GM19324 (cell line): ENCODE data around the gene RAB35.

Source experiments
- ATAC-seq: cut with Tn5 transposase; IDR thresholded peaks from one replicate; pipeline ENCODE4 v1.9.1; 2021; ENCODE audit warnings: mild to moderate bottlenecking, moderate library complexity; ENCODE audit not compliant: unreplicated experiment, low FRiP score

RAB35 gene

DNA sequence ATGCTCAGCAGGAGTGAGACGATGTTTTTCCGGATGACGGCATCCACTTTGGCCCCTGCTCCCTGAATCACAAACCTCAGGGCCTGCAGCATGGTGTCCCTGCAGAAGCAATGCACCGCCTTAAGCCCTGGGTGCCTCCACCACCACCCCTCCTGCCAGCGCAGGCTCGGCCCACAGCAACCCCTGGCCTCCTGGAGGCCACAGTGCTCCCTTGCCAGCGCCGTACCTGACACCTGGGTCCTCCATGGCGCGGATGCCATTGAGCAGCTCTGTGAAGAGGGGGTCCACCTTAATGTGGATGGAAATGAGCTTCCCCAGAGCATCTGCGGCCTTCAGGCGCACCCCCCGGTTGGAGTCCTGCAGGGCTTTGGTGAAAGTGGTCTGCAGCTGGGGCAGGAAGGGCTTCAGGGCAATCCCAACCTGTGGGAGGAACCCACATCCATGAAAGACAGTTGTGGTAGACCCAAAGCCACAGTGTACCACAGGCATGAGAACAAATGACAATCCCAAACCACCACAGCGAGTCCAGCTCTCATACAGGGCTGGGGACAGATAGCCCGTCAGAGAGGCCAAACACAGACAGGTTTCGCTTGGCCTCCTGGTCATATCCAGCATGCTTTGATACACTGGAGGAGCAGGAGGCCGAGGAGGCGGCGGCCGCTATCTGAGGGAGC, 17.9 kb upstream of the RAB35 start:
- ATAC-seq, result no peak

DNA sequence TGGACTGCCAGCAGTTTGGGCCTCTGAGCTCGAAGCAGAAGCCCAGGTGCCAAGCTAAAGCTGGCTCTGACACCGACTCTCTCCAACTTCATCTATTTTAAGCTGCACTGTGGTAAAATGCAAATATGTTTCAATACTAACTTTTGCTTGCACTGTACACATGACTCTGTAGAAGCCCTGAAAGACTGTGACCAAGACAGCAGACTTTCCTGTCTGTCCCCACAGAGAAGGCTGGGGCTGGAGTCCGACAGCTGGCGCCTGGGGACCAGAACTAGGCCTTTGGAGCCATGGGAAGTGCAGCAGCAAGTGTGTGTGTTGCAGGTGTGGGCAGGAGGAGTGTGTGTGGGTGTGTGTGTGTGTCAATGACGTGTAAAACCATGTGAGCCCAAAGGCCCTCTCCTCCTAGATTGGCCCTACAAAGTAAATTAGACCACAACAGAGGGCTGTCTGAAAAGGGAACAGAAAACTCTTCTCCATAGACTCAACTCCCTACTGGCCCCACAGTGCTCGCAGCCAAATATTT, 16.4 kb upstream of the RAB35 start:
- ATAC-seq, result peak; percentile 88

DNA sequence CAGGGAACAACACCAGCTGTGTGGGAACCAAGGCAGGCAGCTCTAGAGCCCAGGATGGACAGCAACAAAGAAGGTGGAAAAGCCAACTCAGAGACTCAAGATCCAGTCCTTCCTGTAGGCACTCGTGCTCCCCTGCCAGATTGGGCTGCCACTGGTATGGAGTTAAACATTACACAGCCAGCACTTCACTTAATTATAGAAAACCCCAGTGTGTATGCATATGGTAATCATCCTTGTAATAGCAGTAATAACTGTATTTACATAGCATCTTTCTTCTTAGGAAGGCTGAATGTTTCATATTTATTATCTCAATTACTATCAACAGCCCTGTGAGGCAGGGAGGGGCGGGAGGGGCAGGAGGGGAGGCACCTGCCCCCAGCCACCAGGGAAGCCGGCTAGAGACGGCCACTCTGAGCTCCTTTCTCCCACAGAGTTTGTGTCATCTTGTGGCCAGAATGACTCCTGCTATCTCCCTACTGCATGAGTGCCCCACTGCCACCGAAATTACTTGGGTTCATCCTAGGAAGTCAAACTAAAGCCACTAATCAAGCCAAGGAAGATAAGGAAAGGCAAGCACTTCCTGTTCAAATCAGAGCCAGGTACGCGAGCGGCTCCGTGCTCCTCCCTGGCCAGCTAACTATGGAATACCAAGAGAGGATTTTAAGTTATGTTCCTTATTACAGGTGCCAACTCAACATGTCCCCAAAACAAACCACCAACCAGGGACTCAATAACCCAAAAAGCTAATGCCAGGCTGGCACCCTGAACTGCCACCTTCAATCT, 15.7 kb upstream of the RAB35 start:
- peak; percentile 2 for ATAC-seq

DNA sequence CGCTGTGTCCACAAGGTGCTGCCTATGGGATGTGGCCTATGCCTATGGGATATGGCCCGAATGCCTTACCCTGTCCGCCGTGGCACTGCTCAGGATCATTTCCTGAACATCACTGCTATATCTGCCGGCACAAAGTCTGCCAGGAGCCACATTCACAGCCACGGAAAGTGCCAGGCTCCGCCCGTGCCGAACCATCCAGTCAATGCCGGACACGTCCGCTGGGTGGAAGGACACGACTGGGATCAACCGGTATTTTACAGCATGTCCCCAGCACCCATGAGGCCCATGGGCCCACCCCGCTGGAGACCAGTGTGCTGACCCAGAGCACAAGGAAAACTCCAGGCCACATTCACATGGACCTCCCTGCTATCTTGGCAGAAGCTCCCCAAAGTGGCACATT, 14.6 kb upstream of the RAB35 start:
- ATAC-seq, result no peak

DNA sequence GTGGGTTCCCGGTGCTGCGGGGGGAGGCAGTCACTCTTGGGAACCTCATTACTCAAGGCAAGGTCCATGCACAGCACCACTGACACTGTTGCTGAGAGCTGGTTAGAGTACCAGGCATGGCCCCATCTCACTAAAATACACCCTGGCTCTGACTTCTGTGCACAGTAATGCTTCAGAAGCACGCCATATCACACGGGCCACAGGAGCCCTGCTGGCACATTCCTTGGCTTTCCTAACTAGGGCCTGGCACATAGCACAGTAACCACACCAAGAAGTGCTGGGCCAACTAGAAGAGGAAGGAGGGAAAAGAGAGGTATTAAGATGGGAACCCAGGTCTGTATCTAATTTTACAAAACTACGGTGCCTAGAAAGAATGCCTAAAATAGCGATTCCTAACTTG, 13.5 kb upstream of the RAB35 start:
- no peak for ATAC-seq

DNA sequence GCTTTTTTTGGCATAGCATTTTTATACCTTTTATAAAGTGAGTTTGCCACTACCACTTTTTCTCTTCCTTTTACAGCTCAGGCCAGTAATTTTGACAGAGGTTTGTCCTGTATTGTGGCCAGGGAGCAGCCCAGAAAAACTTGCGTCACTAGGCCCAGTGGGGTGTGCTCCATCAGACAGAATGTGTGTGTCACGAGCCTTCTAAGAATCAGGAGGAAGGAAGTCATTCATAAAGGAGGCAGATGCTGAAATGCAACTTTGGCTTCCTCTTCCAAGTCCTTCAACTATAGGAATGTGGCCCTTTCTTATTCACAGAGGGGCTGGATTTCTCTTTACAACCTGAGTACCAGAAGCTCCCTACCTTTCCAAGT, 10.1 kb upstream of the RAB35 start:
- no peak for ATAC-seq

DNA sequence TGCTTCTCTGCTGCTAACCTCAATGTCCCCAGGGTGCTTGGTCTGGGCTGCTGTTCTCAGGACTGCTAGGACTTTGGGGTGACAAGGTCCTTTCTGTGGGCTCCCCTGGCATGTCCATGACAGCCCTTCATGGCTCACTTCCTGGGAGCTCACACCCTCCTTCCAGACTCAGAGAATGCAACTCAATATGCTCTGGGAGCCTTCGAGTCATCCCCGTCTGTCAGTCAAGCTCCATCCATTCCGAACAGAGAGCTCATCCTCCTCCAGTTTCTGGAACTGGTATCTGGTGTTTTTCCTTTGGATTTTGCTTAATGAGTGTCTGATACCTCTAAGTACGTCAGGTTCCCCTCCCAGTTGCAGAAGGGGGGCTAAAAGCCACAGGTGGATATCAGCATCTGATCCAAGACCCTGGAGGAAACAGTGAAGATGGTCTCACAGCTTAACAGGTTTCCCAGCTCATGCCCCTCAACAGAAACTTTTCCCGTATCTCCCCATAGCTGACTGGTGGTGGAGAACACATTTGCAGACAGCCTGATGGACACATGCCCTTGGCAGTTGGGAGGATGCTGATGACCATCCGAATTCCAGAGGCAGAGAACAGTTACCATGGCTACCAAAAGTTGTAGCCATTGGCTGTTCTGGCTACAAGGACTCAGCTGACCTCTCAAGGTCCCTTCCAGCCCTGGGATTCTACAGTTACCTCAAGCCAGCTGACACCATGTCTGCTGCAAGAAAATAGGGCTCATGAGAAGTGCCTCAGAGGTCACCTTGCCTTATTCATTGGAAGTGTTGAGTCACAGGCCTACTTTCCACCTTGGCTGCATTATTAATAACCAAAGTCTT, 9.5 kb upstream of the RAB35 start:
- ATAC-seq, result no peak

DNA sequence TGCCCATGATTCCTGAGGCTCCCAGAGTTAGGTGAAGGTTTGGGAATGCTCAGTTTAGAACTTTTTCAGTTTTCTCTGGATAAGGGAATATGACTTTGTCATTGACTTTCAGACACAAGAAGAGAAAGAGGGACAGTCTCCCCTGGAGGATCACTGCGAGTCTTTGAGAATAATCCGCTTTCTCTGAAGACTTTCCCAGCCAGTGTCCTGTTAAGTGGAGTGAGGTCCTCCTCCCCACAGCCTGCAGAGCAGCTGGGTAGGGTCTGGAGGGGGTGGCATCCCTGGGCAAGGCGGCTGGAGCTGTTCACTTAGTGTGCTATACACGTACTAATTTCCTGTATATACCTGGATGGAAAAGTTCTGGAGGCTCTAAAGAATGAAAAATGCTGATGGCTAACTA, 8.5 kb upstream of the RAB35 start:
- no peak for ATAC-seq

DNA sequence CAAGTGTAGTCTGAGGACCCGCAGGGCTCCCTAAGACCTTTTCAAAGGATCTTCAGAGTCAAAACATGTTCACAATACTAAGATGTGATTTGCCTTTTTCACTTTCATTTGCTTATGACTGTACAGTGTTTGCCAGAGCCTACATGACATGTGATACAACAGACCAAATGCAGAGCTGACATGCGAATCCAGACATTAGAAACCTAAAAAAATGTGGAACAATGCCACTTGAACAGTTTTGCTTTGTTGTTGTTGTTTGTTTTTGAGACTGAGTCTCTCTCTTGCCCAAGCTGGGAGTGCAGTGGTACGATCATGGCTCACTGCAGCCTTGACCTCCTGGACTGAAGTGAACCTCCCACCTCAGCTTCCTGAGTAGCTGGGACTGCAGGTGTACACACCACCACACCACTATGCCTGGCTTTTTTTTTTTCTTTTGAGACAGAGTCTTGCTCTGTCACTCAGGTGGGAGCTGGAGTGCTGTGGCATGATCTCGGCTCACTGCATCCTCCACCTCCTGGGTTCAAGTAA, 5.3 kb upstream of the RAB35 start:
- ATAC-seq, result peak; percentile 31

DNA sequence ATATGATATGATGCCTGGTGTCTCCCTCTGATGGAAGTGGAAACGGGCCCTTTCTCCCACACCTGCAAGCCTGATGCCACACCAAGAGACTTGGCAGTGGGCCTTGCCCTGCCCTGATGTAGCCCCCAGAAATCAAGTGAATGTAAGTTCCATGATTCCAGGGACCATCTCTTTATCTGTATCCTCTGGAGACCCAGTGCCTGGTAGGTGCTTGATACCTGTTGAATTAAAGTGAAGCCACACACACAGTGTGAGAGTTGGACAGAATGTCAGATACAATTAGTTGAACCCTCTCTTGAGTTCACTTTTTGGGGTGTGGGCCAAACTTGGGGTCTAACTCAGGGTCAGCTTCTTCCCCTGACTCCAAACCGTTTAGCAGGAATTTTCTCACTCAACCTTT, 4.8 kb upstream of the RAB35 start:
- ATAC-seq, result no peak

DNA sequence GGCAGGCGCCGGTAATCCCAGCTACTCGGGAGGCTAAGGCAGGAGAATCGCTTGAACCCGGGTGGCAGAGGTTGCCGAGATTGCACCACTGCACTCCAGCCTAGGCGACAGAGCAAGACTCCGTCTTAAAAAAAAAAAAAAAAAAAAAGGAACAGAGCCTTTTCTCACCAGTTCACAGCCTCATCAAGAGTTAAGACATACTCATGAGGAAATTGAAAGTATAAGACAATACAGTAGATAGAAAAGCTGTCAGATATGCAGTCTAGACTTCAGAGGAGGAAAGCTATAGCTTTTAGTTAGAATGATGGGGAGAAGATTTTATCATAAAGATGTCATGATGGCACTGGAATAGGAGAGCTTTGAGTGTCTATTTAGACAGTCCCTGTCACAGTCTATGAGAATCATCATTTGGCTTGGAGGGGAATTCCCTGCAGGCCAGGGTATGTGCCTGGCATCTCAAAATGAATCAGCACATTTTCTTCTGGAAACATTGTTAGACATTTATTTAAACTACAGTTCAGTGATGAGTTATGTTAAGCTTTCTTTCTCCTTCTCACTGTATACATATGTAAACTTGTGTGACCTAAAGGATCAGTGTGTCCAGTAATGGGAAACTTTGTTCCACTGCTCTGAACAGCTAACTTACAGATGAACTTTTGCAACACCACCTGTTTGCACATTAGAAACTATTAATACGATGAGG, 2.9 kb upstream of the RAB35 start:
- no peak for ATAC-seq

DNA sequence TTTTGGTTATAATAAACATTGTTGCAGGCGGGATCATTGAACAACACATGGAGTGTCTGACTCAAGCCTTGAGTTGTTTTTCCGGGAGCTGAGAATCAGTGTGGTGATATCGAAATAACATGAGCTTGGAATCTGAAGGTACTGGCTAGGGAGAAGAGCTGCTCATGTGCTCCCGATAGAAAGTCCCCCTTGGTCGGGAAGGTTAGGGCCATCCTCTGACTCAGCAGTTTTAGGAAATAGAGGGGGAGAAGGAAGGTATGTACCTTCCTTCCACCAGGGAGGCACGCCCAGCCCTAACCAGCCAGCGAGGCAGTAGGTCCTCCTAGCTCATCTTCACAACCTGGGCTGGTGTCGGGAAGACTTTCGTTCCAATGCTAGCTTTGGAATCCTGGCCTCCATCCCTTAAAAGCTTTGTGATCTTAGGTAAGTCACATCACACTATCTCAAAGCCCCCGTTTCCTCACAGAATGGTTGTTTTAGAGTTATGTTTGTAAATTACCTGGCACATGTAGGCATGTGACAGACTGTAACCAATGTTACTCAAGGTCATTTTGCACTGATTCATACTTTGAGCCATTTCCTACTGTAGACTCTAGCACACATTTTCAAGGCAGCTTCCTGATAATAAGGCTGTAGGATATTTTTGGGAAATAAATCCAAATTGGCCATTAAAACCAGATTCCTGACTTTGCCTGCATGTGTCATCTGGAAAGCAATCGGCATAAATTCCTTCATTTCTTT, 1.9 kb upstream of the RAB35 start:
- no peak for ATAC-seq

DNA sequence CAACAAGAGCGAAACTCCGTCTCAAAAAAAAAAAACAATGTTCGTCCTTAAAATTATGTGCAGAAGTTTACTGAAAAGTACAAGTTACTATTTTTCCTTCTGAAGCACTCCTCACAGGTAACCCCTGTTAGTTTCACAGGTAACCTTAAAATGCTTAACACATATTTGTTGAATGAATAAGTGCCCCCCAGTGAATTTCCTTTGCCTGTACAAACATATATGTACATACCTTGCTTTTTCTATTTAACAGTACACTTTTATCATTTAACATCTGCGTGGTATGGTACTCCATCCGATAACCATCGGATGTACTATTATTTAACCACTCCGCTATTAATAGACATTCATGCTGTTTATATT, 1.4 kb upstream of the RAB35 start:
- no peak for ATAC-seq

DNA sequence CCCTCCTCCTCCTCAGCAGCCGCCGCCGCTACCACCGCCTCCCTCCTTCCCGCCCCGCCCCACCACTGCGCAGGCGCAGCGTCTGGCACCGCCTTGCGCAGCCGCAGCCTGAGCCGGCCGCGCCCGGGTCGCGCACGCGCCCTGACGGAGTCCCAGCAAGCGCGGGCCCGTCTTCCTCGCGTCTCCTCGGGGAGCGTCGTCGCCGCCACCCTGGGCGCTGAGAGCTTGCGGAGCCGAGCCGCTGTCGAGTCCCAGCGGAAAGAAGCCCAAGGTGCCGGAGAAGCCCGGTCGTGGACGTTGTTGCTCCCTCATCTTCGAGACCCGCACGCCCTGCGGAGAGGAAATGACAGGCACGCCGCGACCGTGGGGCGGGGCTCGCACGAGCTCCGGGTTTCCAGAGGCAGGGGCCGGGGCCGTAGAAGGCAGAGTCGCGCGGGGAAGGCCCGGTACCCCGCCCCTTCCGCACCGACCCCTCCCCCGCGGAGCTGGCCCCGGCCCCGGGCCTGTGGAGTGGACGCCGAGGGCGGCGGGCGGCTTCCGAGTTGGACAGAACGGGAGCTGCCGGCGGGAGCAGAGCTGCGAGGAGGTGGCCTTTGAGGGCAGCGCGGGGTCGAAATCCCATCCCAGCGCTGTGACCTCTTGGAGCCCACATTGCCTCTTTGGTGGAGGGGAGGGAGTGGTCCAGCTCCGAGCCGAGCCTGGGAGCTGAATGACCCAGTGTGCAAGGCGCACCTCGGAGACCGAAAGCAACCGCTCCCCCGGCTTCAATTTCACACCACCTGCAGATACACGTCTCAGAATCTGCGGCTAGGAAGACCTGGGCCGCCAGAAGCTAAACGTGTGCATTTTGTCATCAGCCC, 469 bp upstream of the RAB35 start:
- peak; percentile 69 for ATAC-seq

DNA sequence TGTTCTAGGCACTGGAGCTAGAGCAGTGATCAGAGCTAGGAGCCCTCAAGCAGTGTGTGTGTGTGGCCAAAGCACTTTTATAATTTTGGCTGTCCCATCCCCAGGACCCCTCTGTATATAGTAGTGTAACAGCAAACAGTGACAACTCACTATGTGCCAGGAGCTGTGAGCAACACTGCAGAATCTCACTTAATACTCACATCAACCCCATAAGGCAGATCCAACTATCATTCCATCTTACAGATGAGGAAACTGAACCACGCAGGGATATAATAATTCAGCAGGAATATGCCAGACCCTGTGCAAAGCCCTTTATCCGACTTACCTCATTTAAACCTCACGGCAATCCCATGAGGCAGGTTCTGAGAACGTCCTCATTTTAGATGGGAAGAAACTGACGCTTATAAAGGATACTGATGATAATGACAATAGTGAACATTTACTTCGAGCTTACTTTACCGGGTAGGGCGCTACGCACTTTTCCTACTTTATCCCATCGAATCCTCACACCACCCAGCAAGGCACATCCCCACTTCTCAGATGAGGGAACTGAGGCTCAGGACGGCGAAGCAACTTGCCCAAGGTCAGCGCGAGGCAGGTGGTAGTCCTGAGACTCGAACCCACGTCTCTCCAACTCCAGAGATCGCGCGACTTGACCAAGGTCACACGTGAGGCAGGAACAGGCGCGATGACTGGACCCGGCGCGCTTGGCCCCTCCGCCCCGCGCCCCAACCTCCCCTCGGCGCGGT, 687 bp downstream of the RAB35 start:
- no peak for ATAC-seq

DNA sequence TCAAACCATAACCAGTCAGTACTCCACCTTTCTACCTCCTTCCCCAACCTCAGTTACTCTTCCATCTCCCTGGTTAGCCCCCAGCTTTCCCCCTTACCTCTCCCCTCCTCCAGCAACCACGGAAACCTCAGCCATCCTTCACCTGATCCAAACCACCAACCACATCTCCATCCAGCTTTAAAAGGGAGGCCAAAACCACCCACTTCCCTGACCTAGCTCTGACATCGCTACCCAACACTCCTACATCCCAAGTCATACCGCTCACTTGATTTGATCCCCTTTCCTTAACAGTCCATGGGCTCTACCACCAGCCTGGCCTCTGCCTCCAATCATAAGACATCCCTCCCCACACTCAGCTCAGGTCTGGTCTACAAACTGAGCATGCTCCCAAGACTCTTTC, 1.5 kb downstream of the RAB35 start:
- ATAC-seq, result no peak

DNA sequence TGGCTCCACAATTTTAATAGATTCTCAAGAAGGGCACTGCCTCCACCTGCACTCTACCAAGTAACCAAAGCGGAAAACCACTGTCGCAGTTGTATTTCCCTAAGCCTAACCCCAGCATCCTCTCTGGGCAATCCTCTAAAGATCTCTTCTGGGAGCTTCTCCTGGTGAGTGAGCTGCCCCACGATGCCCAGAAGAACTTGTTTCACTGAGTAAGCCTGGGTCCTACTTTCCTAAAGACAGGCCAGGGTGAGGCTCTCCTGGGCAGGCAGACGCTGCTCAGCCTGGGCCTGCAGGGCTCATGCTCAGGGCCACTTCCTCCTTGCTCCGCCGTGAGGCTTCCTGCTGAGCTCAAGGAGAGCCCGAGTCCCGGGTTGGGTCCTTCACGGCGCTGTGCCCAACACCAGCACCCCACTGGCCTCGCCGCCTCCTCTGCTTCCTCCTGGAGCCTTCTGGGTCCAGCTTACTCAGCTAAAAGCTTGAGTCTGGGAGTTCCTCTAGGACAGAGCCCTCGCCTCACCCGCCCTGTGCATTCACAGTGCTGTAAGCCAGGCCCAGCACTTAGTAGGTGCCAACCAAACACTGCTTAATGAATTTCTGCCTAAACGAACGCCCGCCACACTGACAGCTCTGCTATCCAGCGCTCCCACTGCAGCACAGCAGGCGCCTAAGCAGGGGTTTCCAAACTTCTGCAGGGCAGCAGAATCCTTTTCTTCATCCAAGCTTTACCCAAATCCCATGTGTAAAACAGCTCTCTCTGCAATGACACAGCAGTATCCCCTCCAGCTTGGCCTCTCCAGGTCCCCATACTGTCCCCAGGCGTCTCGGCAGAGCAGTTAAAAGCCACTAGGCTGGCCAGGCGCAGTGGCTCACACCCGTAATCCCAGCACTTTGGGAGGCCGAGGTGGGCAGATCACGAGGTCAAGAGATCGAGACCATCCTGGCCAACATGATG, 5.7 kb downstream of the RAB35 start:
- peak; percentile 78 for ATAC-seq
